NCI-H1417 treated with DMSO at 0.1 percent for 48 hours (cell line): ENCODE measurements around the gene REXO1.

Experiments used
- DNase-seq: peaks from one replicate; lab custom pipeline; 2025; lab: John Stamatoyannopoulos, UW

REXO1 gene

DNA sequence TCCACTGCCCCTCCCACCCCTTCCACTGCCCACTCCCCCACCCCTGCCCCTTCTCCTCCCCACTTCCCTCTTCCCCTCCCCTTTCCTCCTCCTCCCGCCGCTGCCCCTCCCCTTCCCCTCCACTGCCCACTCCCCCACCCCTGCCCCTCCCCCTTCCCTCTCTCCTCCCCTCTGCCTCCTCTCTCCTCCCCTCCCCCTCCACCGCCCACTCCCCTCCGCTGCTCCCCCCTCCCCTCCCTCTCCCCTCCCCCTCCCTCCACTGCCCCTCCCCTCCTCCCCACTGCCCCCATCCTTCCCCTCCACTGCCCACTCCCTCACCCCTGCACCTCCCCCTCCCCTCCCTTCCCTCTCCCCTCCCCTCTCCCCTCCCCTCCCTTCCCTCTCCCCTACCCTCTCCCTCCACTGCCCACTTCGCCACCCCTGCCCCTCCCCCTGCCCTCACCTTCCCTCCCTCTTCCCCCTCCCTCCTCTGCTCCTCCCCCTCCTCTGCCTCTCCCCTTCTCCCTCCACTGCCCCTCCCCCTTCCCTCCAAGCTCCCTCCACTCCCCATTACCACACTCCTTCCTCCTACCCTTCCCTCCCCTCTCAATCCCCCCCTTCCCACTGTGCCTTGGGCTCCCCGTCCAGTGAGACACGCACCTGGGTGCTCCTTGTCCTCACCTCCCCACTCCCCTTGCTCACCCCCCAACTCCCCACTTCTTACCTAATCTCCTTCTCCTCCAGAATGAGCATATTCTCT, 58.1 kb downstream of the REXO1 start:
- DNase-seq: no peak

DNA sequence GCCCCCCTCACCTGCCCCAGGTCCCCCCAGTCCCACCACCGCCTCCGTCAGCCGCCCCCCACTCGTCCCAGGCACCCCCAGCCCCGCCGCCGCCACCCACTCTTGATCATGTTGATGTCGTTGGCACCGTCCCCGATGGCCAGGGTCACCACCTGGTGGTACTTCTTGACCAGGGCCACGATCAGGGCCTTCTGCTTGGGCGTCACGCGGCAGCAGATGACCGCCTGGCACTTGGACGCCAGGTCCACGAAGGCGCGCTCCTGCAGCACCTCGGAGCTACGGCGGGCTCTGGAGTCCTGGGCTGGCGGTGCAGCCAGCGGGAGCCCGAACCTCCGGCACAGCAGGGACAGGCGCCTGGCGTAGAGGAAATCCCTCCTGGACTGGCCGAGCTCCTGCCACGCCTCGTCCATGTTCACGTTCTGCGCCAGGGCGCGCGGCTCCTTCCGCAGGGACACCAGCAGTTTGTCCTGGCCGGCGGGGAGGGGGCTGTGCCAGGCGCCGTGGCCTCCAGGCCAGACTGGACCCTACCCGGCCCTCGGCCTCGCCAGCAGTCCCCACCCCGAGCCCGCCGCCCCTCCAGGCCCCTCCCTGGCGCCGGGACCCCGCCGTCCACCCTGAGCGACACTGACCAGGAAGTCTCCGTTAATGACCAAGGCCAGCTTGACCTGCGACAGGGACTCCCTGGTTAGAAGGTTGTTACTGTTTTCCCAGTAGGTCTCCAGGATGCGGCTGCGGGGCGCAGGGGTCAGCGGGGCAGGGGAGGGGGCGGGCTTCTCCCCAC, 58.8 kb downstream of the REXO1 start:
- DNase-seq: no peak

DNA sequence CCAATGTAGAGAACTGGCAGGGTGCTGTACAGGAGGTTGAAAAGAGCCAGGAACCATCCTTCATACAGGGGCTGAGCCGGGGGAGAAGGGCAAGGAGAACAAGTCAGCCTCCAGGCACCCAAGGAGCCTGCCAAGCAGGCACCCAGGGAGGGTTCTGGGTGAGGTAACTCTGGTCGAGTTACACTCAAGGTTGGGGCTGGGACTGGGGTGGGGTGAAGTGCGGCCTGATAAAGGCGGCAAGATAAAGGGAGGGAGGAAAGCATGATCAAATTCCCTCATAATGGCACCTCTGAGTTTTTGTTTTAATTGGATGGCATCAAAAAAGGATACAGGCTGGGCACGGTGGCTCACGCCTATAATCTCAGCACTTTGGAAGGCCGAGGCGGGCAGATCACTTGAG, 61.2 kb downstream of the REXO1 start:
- no peak for DNase-seq

DNA sequence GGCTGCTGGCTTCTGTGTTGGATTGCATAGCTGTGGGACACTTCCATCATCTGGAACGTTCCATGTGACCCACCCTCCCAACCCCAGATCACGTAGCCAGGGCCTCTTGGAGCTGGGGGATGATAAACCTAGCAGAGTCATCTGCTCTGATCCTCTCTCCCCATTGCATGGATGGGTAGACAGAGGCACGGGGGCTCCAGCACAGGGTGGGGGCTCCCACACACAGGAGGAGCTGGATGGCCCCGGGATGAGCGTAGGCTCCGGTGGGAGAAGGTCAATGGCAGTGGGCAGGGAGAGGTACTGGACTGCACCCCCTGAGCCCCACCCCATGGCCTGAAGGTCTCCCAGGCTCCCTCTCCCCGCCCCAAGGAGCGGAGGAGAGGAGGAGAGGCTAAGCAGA, 61.6 kb downstream of the REXO1 start:
- DNase-seq: no peak

DNA sequence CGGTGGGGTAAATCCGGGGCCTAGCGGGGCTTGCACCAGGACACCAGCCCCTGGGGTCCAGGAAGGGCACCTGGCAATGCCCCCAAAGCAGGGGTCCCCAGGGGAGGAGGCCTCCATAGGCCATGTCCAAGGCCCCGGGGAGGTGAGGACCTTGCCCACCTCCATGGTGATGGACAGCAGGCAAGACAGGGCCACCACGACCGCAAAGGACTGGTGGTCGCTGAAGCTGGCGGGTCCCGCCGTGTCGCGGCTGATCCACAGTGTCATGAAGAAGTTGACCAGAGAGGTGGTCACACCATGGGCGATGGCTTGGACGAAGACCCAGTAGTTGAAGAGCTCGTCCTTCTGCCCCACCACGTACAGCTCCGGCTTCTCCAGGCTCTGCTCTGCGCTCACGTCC, 63.0 kb downstream of the REXO1 start:
- DNase-seq: no peak

DNA sequence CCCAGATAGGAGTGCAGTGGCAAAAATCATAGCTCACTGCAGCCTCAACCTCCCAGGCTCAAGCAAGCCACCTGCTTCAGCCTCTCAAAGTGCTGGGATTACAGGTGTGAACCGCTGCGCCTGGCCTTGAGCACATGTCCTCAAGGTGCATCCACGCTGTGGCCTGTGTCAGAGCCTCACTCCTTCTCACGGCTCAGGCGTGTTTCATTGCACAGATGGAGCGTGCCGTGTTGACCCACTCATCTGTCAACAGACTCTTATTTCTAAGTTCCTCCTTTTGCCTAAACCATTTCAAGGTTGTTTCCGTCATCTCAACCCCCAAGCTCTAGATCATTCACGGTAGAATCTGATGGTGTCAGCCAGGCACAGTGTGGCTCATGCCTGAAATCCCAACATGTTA, 64.4 kb downstream of the REXO1 start:
- no peak for DNase-seq

DNA sequence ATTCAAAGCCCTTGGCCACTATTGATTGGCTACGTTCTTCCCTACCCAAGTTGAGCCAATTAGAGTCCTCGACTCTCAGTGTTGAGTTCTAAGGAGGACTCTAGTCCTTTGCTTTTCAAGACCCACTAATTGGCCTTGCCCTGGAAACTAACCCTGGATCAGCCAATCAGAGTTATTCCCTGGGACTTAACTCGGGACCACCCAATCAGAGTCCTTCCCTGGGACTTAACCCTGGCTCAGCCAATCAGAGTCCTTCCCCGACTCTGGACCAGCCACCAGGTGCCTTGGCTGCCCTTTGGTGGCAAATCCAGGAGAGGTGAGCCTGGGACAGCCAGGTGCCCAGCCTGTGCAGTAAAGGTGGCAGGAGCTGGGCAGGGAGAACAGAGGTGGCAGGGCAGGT, 64.9 kb downstream of the REXO1 start:
- no peak for DNase-seq

DNA sequence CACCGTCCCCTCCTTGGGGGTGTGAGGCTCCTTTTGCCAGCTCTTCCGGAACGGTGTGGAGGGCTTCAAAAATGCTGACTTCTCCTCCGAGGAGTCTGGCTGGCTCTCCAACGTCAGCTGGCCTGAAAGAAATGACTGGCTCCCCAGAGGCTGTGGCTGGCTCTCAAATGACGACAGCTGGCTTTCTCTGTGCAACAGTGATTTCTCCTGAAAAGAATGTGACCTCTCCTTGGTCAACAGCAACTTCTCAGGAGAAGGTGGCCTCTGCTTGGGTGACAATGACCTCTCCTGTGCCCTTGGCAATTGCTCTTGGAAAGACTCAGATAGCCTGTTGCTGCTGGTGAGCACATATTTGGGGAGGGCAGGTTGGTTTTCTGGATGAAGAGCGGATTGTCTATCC, 65.8 kb downstream of the REXO1 start:
- no peak for DNase-seq

DNA sequence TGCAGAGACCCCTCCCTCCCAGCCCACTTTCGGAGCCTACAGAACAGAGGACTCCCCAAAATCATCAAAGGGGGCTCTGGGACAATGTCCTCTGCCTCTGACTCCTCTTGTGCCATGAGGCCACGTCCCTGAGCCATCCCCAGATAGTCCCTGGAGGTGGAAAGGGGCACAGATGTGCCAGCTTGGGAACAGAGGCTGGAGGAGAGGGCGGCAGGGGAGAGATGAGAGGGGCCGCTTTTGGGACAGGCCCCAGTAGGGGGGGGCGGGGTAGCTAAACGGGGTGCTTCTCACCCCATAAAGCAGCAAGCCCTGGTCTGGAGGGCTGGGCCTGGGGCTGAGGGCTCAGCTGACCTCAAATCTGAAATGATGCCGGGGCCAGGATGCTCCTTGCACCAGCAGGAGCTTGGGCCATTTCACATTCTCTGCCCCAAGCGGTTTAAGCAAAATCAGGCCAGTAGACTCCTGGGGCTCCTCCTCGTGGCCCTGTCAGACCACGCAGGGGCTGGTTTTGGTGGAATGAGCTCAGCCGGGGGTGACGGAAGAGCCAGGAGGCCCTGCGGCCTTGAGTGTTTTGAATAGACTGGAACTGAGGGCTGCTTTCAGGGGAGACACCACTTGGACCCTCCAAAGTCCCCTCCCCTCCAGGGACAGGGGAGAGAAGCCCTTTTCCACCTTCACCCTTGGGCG, 67.9 kb downstream of the REXO1 start:
- DNase-seq: no peak

DNA sequence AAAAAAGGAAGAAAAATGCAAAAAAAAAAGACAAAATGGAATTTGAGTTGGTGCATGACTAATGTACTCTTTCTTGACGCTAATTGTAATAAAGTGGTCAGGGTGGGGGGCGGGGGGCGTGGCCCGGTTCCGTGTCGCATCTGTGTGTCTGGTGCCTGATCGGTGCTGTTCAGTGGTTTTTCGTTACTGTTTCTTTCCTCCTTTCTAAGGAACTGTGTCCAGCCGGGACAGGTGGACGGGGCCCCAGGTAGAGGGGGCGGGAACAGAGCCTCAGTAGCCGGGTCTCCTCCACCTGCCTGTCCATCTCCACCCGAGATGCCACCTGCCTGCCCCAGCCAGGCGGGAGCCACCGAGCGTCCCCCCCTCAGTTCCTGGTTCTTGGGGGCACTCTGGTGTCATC, 68.7 kb downstream of the REXO1 start:
- DNase-seq: no peak

DNA sequence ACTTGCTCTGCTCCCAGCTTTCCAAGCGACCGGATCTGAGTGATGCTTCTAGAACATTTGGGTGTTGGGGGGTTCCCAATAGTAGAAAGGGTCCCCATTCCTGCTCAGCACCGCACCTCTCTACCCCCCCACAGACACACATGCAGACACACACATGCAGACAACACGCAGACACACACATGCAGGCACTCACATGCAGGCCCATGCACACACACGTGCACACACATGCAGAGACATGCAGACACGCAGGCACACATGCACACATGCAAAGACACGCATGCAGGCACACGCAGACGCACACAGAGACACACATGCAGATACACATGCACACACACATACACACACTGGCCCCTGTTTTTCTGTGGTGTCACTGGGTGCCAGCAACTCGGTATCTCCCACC, 71.1 kb downstream of the REXO1 start:
- no peak for DNase-seq

DNA sequence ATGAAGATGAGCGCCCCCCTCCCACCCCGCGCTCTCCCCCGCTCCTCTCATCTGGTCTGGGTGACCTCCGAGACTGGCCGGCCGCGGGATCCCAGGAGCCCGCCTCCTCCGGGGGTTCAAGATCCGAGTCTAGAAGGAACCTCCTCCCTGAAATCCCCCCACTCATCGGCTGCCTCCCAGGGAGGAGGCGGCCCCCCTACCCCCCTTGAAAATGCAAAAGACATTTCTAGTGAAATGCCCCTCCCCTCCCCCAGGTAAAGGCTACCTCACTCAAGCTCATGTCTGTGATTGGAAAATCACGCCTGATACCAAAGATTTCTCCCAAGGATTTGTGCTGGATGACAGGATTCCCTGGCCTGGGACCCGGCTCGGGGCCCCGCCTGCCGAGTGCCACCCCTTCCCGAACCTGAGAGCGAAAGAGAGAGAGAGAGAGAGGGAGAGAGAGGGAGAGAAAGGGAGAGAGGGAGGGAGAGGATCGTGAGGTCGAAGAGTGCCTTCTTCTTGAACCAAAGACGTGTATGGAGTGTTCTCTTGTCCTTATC, 71.6 kb downstream of the REXO1 start:
- DNase-seq: no peak

DNA sequence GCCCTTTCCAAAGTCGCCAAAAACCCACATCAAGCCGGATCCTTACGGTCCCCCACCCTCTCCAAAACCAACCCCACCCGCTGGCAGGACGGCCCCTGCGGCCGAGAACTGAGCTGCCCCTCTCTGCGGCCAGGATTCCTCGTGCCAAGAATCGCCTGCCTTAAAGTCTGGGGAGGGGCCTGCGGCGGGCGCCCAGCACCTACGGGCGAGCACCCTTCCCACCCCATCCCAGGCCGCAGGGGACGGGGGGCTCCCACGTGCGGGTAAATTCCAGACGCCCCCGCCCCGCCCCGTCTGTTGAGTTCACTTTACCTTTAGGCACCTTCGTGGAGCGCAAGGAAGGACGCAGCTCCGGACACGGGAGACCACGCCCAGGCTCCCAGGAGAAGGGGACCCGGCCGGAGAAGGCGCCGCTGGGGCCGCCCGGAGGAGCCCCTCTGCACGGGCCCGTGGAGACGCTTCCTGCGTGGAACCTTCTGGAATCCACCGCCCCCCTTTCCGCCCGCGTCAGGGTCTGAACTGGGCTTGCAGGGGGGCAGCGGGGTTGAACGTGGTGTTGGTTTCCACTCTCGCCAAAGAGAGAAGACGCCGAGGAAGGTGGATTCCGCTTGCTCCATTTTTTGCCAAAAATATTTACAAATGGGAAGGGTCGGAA, 72.2 kb downstream of the REXO1 start:
- no peak for DNase-seq

DNA sequence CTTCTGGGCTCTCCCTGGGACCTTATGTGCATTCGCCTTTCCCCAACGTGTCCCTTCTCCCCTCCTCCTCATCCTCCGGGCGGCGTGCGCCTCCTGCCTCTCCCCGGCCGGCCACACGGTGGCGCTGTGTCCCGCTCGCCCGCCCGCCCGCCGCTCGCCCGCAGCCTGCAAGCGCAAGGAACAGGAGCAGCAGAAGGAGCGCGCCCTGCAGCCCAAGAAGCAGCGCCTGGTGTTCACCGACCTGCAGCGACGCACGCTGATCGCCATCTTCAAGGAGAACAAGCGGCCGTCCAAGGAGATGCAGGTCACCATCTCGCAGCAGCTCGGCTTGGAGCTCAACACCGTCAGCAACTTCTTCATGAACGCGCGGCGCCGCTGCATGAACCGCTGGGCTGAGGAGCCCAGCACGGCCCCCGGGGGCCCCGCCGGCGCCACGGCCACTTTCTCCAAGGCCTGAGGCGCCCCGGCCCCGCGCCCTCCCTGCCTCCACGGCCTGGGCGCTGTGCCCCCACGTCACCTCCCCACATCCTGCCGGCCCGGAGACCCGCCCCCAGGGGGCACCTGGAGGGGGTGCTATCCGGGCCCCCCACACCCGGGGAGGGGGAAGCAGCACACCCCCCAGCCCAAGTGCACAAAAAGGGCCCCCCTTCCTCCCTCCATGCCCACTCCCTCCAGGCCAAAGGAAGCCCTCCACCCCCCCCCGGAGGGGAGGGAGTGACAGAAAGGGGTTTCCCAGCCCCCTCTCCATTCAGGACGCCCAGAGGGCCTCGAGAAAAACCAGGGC, 73.1 kb downstream of the REXO1 start:
- no peak for DNase-seq

DNA sequence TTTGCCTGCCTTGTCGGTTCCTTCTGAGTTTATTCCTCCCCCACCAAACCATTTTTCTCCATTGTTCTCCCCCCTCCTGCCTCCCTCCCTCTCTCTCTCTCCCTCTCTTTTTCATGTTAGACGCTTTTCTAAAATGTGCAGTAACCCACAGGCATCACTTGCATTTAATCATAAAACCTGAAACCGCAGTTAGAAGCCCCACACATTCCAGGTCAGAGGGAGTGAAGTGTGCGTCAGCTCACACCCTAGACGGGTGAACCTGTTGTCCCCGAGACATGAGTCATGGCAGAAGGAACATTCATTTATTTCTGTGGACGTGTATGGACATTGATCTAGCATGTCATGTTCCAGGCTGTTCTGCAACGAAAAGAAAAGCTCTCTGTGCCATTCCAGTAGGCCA, 75.1 kb downstream of the REXO1 start:
- DNase-seq: no peak

DNA sequence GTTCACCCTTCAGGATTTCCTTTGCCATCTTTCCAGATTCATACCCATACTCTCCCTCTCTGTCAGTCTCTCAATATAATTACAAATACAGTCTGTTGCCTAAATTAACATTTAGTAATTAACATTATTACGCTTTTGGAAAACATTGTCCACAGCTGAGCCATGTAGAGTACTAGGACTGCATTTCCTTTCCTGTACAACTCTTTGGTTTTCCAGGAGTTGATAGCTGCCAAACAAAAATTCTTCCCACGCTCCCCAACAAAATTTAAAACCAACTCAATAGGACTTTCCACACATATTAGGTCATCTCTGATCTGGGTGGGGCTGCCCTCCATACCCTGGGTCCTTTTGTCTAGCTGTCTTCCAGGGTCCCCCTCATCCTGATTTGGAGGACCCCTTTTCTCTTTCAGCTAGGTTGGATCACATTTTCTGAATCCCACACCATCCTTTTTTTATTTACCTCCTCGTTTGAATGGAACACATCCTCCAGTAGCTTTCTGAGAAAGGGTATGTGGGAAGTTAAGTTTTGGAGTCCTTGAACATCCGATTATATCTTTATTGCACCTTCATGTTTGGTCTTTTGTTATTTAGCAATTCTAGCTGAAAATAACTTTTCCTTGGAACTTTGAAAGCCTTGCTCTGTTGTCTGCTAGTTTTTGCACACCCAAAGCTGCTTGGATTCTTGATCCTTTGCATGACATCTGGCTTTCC, 77.3 kb downstream of the REXO1 start:
- DNase-seq: no peak

DNA sequence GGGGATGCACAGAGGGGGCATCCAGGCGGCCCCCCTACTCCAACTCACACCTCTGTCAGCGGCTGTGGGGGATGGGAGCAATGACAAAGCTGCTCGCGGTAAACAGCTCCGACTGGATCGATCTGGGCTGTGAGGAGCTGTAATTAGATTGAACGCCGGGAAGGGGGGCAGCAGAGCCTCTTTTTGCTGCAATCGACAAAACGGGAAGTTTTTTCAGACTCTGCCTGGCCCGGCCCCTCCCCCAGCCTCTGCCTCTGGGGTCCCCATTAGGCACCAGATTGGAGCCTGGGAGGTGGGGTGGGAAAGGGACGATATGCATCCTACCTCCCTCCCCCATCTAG, 78.7 kb downstream of the REXO1 start:
- no peak for DNase-seq

DNA sequence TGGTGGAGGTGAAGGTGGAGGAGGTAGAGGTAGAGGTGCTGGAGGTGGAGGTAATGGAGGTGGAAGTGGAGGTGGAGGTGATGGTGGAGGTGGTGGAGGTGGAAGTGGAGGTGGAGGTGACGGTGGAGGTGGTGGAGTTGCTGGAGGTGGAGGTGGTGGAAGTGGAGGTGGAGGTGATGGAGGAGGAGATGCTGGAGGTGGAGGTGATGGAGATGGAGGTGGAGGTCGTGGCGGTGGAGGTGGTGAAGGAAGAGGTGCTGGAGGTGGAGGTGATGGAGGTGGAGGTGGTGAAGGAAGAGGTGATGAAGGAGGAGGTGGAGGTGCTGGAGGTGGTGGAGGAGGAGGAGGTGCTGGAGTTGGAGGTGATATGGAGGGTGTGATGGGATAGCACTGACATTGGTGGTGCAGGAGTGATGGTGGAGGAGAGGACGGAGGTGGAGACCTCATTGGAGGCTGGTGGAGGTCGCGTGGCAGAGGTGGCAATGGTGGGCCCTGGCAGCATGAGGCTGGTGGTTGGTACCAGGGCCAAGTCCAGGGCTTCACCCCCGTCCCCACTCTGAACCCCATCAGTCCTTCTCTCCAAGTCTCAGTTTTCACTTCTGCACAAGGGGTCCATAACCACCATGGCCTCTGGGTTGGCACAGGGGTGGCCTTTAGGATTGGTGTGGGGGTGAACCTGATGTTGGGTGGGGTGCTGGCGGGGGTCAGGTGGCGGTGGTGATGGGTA, 79.2 kb downstream of the REXO1 start:
- no peak for DNase-seq

DNA sequence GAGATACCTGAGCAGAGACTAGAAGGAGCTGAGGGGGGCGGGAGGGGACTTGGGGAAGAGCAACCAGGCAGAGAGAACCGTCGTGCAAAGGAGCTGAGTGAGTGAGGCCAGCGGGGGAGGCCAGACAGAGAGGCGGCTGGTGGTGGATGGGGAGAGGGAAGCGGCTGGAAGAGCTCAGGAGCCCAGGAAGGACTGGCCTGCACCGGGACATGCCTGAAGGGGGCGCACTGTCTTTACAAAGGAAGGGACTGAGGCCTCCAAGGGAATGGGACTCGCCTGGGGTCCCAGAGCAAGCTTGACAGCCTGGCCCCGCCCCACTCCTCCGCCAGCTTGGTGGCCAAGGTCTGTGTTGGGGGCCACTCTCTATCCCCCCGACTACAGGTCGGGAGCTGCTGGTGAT, 80.0 kb downstream of the REXO1 start:
- no peak for DNase-seq

DNA sequence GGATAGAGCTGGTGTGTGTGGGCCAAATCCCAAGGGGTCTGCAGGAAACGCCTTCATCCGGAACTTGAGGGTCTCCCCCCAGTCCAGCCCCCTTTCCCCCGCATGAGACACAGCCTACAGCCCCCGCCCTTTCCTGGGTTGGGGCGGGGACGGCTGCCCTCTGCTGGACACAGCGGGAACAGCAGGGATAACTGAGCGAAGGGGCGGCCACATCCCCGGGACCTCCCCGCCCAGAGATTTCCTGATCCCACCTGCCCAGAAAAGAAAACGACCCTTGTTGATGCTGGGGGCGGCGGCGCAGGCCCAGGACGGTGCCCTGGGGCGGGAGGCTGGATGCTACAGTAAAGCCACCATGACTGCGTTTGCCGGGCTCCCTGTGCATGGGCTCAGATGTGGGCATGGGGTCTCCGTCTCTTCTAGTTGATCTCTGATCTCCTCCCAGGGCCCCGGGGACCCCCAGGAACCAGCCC, 80.8 kb downstream of the REXO1 start:
- no peak for DNase-seq
